ENCODE data around the gene PNKD.
A peak's percentile ranks its signal among the peaks of the same experiment; 100 is the strongest.

The PNKD gene

GRCh38 chr2:218383892-218384519 lies 113.7 kb downstream of the PNKD start:
- DNase-seq = no peak

GRCh38 chr2:218384975-218385374 lies 114.7 kb downstream of the PNKD start:
- no peak for DNase-seq

DNA sequence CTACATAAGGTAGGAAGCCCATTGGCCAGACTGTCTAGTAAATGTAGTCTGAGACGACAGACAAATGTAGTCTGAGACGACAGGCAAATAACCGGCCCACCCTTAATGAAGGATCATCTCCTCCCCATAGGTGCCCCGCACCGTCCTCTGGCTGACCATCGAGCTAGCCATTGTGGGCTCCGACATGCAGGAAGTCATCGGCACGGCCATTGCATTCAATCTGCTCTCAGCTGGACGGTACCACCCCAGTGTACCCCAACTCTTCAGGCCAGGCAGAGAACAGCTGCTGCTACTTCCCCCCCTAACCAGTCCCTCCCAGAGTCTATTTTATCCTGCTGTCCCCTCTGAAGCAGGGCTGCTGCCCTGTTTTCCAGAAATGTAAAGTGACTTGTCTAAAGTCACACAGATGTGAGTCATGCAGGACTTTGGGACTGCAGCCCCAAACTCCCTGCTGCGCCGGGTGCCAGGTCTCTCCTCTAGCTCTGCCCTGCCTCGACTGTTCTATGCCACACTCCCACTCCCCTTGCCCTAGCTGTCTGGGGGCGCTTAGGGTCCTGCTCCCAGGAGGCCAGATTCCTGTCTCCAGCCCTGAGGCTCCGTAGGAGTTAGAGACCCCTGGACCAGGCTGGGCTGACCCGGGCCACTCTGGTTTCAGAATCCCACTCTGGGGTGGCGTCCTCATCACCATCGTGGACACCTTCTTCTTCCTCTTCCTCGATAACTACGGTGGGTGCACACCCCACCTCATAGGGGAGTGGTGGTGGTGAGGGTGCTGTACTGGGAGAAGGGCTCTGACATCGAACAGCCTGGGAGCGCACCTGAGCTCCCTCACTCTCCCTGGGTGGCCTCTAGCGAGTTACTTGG lies 116.4 kb downstream of the PNKD start:
- DNase-seq = no peak

GRCh38 chr2:218387369-218388194 lies 117.3 kb downstream of the PNKD start:
- peak; percentile 82 for DNase-seq

DNA sequence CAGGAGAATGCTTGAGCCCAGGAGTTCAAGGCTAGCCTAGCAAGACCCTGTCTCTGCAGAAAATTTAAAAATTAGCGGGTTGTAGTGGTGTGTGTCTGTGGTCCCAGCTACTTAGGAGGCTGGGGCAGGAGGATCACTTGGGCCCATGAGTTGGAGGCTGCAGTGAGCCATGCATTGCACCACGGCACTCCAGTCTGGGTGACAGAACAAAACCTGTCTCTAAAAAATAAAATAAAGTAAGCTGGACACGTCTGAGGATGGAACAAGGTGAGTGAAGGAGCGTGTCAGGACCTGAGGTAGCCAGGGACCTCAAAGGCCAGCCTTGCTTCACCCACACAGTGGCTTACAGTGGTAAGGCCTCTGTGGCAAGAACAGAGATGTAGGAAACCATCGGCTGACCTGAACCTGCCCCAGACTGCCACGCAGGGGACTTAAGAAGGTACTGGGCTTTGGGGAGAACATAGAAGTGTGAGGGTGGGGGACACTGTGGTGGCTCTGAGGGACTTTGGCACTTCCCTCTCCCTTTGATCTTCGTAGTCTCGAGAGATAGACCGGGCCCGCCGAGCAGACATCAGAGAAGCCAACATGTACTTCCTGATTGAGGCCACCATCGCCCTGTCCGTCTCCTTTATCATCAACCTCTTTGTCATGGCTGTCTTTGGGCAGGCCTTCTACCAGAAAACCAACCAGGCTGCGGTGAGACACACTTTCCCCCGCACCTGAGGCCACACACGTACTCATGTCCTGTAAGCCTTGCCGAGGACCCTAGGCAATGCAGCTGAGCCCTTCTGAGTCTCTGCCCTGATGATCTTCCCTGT lies 119.2 kb downstream of the PNKD start:
- no peak for DNase-seq

DNA sequence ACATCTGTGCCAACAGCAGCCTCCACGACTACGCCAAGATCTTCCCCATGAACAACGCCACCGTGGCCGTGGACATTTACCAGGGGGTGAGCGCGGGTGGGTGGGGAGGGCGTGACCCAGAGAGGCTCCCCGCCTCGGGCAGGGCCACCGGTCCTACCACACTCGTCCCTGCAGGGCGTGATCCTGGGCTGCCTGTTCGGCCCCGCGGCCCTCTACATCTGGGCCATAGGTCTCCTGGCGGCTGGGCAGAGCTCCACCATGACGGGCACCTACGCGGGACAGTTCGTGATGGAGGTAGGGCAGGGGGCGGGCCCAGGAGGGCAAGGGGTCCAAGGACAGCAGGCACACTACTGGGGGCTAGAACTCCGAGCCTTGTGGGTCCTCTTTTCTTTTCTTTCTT lies 120.9 kb downstream of the PNKD start:
- DNase-seq = no peak

GRCh38 chr2:218392459-218392858 lies 122.1 kb downstream of the PNKD start:
- DNase-seq = no peak

GRCh38 chr2:218392891-218393462 lies 122.7 kb downstream of the PNKD start:
- no peak for DNase-seq

GRCh38 chr2:218393750-218394290 lies 123.5 kb downstream of the PNKD start:
- DNase-seq = no peak

GRCh38 chr2:218394298-218395089 lies 124.2 kb downstream of the PNKD start:
- no peak for DNase-seq

DNA sequence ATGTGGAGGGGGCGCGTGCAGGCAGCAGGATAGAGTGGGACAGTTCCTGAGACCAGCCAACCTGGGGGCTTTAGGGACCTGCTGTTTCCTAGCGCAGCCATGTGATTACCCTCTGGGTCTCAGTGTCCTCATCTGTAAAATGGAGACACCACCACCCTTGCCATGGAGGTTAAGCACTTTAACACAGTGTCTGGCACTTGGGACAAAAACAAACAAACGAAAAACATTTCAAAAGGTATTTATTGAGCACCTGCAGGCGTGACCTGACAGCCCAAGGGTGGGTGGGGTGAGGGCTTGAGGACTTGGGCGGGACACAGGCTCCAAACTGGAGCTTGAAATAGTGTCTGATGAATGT lies 124.7 kb downstream of the PNKD start:
- no peak for DNase-seq

DNA sequence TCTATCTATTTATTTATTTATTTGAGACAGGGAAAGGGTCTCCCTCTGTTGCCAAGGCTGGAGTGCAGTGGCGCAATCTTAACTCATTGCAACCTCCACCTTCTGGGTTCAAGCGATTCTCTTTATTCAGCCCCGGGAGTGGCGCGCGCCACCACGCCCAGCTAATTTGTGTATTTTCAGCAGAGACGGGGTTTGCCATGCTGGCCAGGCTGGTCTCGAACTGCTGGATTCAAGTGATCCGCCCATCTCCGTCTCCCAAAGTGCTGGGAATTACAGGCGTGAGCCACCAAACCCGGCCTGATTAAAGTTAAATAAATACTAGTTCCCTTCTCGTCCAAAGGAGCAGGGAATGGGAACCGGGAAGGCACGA lies 125.1 kb downstream of the PNKD start:
- DNase-seq = no peak

- DNase-seq = peak; percentile 79
Measured at GRCh38 chr2:218395826-218396687, 125.7 kb downstream of the PNKD start.

All from NCI-H2029 treated with DMSO at 0.1 percent for 48 hours (cell line).